GM19328 (cell line): Measurements from ENCODE around the gene TBX4.

ENCODE experiments used
- ATAC-seq: cut with Tn5 transposase; IDR thresholded peaks from one replicate; pipeline ENCODE4 v1.9.1; 2021; ENCODE audit warnings: mild to moderate bottlenecking, moderate library complexity; ENCODE audit not compliant: unreplicated experiment

Gene TBX4

GRCh38 chr17:61464130-61464842 is 12.1 kb downstream of the TBX4 start:
- ATAC-seq = no peak

GRCh38 chr17:61464843-61465180 is 12.6 kb downstream of the TBX4 start:
- ATAC-seq = no peak

GRCh38 chr17:61465550-61466237 is 13.5 kb downstream of the TBX4 start:
- no peak for ATAC-seq

GRCh38 chr17:61466246-61466645 is 14.0 kb downstream of the TBX4 start:
- no peak for ATAC-seq

- no peak for ATAC-seq
These were observed 15.4 kb downstream of the TBX4 start for GRCh38 chr17:61467416-61468262.

GRCh38 chr17:61468263-61468907 is 16.2 kb downstream of the TBX4 start:
- no peak for ATAC-seq

GRCh38 chr17:61469474-61469873 is 17.3 kb downstream of the TBX4 start:
- ATAC-seq = no peak

GRCh38 chr17:61469949-61470348 is 17.7 kb downstream of the TBX4 start:
- ATAC-seq = no peak

GRCh38 chr17:61470530-61471136 is 18.4 kb downstream of the TBX4 start:
- ATAC-seq = no peak

- ATAC-seq = no peak
These were observed 22.2 kb downstream of the TBX4 start for GRCh38 chr17:61474235-61474927.

GRCh38 chr17:61474934-61475333 is 22.7 kb downstream of the TBX4 start:
- ATAC-seq = no peak

GRCh38 chr17:61475726-61476125 is 23.5 kb downstream of the TBX4 start:
- ATAC-seq = no peak

- ATAC-seq = no peak
These were observed 24.4 kb downstream of the TBX4 start for GRCh38 chr17:61476476-61477203.

GRCh38 chr17:61477204-61477834 is 25.1 kb downstream of the TBX4 start:
- no peak for ATAC-seq

GRCh38 chr17:61478026-61478789 is 26.0 kb downstream of the TBX4 start:
- no peak for ATAC-seq

GRCh38 chr17:61478790-61479492 is 26.7 kb downstream of the TBX4 start:
- ATAC-seq = no peak

- no peak for ATAC-seq
These were observed 27.5 kb downstream of the TBX4 start for GRCh38 chr17:61479493-61480413.
